Progenitor cell of endocrine pancreas (in vitro differentiated cells): Measurements from ENCODE around the gene DCC. TPM values are rescaled to one million over a fixed set of nuclear protein-coding genes. Genes with fewer than 3 reads are reported as not detected.

Experiments used
- DNase-seq: peaks from one replicate; pipeline ENCODE4 v3.0.0; 2021; ENCODE audit warnings: low spot score; ENCODE audit not compliant: unreplicated experiment
- H3K27ac Mint-ChIP-seq: 2 replicates; pipeline ENCODE4 v1.8.0; 2021; ENCODE audit warnings: mild to moderate bottlenecking, moderate library complexity, mixed read lengths
- H3K27me3 Mint-ChIP-seq: 2 replicates; pipeline ENCODE4 v1.8.0; 2021; ENCODE audit warnings: mixed read lengths
- H3K36me3 Mint-ChIP-seq: 2 replicates; pipeline ENCODE4 v1.8.0; 2022; ENCODE audit warnings: mixed read lengths; ENCODE audit not compliant: insufficient read depth
- H3K4me1 Mint-ChIP-seq: 2 replicates; pipeline ENCODE4 v1.8.0; 2021; ENCODE audit warnings: low read depth, mixed read lengths
- H3K4me3 Mint-ChIP-seq: 2 replicates; pipeline ENCODE4 v1.8.0; 2021; ENCODE audit warnings: low read depth, mild to moderate bottlenecking, moderate library complexity, mixed read lengths
- H3K9me3 Mint-ChIP-seq: 2 replicates; pipeline ENCODE4 v1.8.0; 2021; ENCODE audit warnings: low read depth, mixed read lengths
- CTCF ChIP-seq: fragments of 200-600 bp; sonication (generic); IDR thresholded peaks from one replicate; pipeline ENCODE4 v1.5.0; 2021; ENCODE audit warnings: antibody characterized with exemption, mild to moderate bottlenecking; ENCODE audit not compliant: unreplicated experiment
- total RNA-seq: library from RNA; stranded (reverse); gene quantifications from 2 replicates; pipeline ENCODE4 v1.2.1, GENCODE V29; 2021

DCC gene
- total RNA-seq, 1 donor from 2014 or later: 8.4 TPM

GRCh38 chr18:52319424-52319983 is 20.5 kb upstream of the DCC start:
- no peak for DNase-seq
- Mint-ChIP-seq H3K4me1 (no peaks in the 10 kb centered on the region), H3K27ac (no peak overlapping the region), H3K4me3 (no peak overlapping the region), H3K9me3 (peaks cover 2% of the 10 kb centered on the region), H3K27me3 (peaks cover 45% of the 10 kb centered on the region), H3K36me3 (no peaks in the 10 kb centered on the region)
- no peak for TF ChIP-seq CTCF

DNA sequence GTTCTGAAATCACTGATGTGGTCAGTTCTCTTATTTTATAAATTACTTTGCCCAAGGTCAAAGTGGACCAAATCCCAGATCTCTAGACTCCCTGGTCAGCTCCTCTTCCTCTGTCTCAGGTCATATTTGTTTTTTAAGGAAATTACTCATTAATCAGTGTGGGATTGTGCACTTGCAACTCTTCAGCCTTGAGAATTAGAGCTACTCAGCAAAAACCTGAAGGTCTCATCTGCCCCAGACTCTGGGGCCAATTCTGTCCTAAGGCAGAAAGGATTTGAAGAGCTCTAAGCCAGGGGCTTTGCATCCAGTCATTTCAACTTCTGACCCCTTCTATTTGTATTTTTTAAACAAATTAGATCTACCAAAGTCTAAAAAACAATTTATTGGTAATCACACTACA is 17.7 kb upstream of the DCC start:
- Mint-ChIP-seq H3K27ac (no peak overlapping the region), H3K9me3 (no peaks in the 10 kb centered on the region), H3K4me3 (no peak overlapping the region), H3K36me3 (no peaks in the 10 kb centered on the region), H3K4me1 (no peaks in the 10 kb centered on the region), H3K27me3 (peaks cover 38% of the 10 kb centered on the region)
- no peak for DNase-seq
- no peak for TF ChIP-seq CTCF

DNA sequence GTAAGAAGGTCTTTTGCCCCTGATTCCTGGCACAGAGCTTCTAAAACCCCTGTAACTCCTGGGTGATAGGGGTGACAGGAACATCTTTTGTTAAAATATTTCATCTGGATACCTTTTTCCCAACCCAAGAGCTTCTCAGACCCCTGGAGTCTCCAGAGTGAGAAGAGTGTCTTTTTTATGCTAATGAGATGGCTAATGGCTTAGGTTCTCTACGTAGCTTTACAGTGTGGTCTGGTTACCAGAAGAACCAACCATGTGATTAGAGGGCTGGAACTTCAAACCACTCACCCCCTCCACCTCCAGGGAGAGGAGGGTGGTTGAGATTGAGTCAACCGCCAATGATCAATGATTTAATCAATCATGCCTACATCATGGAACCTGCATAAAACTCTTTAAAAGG is 16.2 kb upstream of the DCC start:
- H3K27ac Mint-ChIP-seq: no peak overlapping the region
- peaks cover 43% of the 10 kb centered on the region for H3K27me3 Mint-ChIP-seq
- DNase-seq: no peak
- H3K36me3 Mint-ChIP-seq: no peaks in the 10 kb centered on the region
- no peaks in the 10 kb centered on the region for H3K9me3 Mint-ChIP-seq
- no peak overlapping the region for H3K4me3 Mint-ChIP-seq
- H3K4me1 Mint-ChIP-seq: no peaks in the 10 kb centered on the region
- no peak for TF ChIP-seq CTCF

GRCh38 chr18:52325997-52326396 is 14.0 kb upstream of the DCC start:
- Mint-ChIP-seq H3K4me1 (no peaks in the 10 kb centered on the region), H3K27me3 (peaks cover 38% of the 10 kb centered on the region), H3K4me3 (no peak overlapping the region), H3K27ac (no peak overlapping the region), H3K36me3 (no peaks in the 10 kb centered on the region), H3K9me3 (no peaks in the 10 kb centered on the region)
- no peak for DNase-seq
- no peak for TF ChIP-seq CTCF

DNA sequence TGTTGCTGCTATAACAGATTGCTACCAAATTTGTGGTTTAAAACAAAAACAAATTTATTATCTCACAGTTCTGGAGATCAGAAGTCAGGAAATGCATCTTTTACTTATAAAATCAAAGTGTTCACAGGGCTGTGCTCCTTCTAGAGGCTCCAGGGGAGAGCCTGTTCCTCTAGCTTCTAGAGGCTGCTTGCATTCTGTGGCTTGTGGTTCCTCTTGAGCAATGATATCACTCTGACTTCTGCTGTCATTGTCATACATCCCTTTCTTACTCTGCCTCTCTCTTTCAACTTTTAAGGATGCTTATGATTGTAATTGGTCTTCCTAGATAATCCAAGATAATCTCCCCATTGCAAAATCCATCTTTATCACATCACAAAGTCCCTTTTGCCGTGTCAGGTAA is 6.1 kb upstream of the DCC start:
- Mint-ChIP-seq H3K27me3 (peaks cover 48% of the 10 kb centered on the region), H3K4me3 (no peak overlapping the region), H3K4me1 (no peaks in the 10 kb centered on the region), H3K27ac (no peak overlapping the region), H3K9me3 (no peaks in the 10 kb centered on the region), H3K36me3 (no peaks in the 10 kb centered on the region)
- TF ChIP-seq CTCF: no peak
- no peak for DNase-seq
